Thyroid gland (tissue), 4 donors: ENCODE measurements around the gene FHOD3.

Experiments
- POLR2A ChIP-seq, 2 donors: fragments of 450-650 bp; IDR thresholded peaks; one replicate each; pipeline ENCODE4 v1.6.1; 2017; ENCODE audit warnings: antibody characterized with exemption in 2 of 2, mild to moderate bottlenecking in 2 of 2, moderate library complexity in 1 of 2
- TF ChIP-seq, protein P1 (sequence below), 6 experiments: fragments of 200-600 bp in 3 of 6; fragments of 450-650 bp in 3 of 6; sonication (generic) in 3 of 6; IDR thresholded peaks; one replicate each; pipeline ENCODE4 v1.5.1; 2016 to 2019; ENCODE audit warnings: antibody characterized with exemption in 6 of 6, mild to moderate bottlenecking in 2 of 6, inconsistent platforms in 1 of 6, moderate library complexity in 1 of 6

DNA sequence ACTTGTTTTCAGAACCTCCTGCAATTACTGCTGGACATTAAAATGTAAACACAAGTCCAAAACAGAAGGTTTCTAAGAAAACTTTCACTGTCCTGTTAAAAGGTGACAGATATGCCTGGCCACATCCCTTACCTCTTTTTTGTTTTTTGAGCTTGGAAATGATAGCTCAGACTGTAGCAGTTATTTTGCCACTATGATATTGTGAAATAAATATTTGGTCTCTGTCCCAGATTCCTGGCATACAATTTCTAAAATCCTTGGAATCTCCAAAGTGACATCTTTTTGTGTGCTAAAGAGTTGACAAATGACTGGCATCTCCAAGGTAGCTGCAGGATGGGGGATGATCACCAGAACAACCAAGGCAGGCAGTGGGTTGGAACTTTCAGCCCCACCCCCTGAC, 514.4 kb downstream of the FHOD3 start:
- TF ChIP-seq, protein P1, sequence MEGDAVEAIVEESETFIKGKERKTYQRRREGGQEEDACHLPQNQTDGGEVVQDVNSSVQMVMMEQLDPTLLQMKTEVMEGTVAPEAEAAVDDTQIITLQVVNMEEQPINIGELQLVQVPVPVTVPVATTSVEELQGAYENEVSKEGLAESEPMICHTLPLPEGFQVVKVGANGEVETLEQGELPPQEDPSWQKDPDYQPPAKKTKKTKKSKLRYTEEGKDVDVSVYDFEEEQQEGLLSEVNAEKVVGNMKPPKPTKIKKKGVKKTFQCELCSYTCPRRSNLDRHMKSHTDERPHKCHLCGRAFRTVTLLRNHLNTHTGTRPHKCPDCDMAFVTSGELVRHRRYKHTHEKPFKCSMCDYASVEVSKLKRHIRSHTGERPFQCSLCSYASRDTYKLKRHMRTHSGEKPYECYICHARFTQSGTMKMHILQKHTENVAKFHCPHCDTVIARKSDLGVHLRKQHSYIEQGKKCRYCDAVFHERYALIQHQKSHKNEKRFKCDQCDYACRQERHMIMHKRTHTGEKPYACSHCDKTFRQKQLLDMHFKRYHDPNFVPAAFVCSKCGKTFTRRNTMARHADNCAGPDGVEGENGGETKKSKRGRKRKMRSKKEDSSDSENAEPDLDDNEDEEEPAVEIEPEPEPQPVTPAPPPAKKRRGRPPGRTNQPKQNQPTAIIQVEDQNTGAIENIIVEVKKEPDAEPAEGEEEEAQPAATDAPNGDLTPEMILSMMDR (IDR thresholded peaks at IDR 0.05) = no peak
- TF ChIP-seq POLR2A (IDR thresholded peaks at IDR 0.05) = no peak
